ENCODE measurements around the gene ADGRB3. TPM values are rescaled to one million over a fixed set of nuclear protein-coding genes. Genes with fewer than 3 reads are reported as not detected.

ADGRB3 gene
- total RNA-seq, 2 donors from 2014 or later: 1.3 to 2.4 TPM

GRCh38 chr6:69390125-69390524 lies 755.0 kb downstream of the ADGRB3 start:
- no peaks in the 10 kb centered on the region for H3K36me3 ChIP-seq
- no peaks in the 10 kb centered on the region for H3K9me3 ChIP-seq
- TF ChIP-seq, protein P1, sequence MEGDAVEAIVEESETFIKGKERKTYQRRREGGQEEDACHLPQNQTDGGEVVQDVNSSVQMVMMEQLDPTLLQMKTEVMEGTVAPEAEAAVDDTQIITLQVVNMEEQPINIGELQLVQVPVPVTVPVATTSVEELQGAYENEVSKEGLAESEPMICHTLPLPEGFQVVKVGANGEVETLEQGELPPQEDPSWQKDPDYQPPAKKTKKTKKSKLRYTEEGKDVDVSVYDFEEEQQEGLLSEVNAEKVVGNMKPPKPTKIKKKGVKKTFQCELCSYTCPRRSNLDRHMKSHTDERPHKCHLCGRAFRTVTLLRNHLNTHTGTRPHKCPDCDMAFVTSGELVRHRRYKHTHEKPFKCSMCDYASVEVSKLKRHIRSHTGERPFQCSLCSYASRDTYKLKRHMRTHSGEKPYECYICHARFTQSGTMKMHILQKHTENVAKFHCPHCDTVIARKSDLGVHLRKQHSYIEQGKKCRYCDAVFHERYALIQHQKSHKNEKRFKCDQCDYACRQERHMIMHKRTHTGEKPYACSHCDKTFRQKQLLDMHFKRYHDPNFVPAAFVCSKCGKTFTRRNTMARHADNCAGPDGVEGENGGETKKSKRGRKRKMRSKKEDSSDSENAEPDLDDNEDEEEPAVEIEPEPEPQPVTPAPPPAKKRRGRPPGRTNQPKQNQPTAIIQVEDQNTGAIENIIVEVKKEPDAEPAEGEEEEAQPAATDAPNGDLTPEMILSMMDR (IDR thresholded peaks at IDR 0.05): no peak

DNA sequence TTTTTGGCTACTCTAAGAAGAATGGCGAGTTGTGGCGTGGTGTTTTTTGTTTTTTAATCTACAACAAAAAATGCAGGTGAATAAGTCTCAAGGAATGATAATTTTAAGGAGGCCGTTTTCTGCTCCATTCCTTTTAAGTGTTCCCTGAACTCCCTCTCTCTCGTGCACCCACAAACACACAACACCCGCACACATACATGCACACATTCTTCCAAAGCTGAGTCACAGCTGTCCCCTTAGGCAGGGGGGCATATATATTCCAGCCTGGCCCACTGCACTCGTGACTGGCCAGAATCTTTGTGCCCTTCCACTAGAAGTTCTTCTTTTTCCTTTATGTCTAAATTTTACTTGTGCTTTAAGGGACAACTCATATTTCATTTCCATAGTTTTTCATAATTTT lies 756.0 kb downstream of the ADGRB3 start:
- H3K36me3 ChIP-seq: no peaks in the 10 kb centered on the region
- H3K4me1 ChIP-seq: no peaks in the 10 kb centered on the region
- no peaks in the 10 kb centered on the region for H3K27me3 ChIP-seq
- H3K9me3 ChIP-seq: no peaks in the 10 kb centered on the region
- TF ChIP-seq, protein P1 (IDR thresholded peaks at IDR 0.05): no peak
- no peak overlapping the region for H3K4me3 ChIP-seq
- DNase-seq (ENCODE audit: low spot score): no peak
- H3K27ac ChIP-seq: no peak overlapping the region

More at GRCh38 chr6:69390125-69390524, 755.0 kb downstream of the ADGRB3 start:
- Histone ChIP-seq H3K4me3 (no peak overlapping the region), H3K4me1 (no peaks in the 10 kb centered on the region), H3K27ac (no peak overlapping the region), H3K27me3 (no peaks in the 10 kb centered on the region)
- no peak for DNase-seq (ENCODE audit: low spot score)

GRCh38 chr6:69392745-69393144 lies 757.7 kb downstream of the ADGRB3 start:
- DNase-seq (ENCODE audit: low spot score): no peak
- TF ChIP-seq, protein P1 (IDR thresholded peaks at IDR 0.05): no peak
- no peaks in the 10 kb centered on the region for H3K4me1 ChIP-seq
- H3K27me3 ChIP-seq: no peaks in the 10 kb centered on the region
- H3K36me3 ChIP-seq: no peaks in the 10 kb centered on the region
- no peaks in the 10 kb centered on the region for H3K9me3 ChIP-seq
- no peak overlapping the region for H3K27ac ChIP-seq
- no peak overlapping the region for H3K4me3 ChIP-seq

GRCh38 chr6:69398311-69398710 lies 763.2 kb downstream of the ADGRB3 start:
- no peaks in the 10 kb centered on the region for H3K36me3 ChIP-seq
- H3K9me3 ChIP-seq: no peaks in the 10 kb centered on the region

GRCh38 chr6:69398729-69399128 lies 763.6 kb downstream of the ADGRB3 start:
- no peaks in the 10 kb centered on the region for H3K9me3 ChIP-seq
- no peaks in the 10 kb centered on the region for H3K4me1 ChIP-seq
- no peak overlapping the region for H3K4me3 ChIP-seq
- H3K27ac ChIP-seq: no peak overlapping the region
- H3K36me3 ChIP-seq: no peaks in the 10 kb centered on the region
- TF ChIP-seq, protein P1 (IDR thresholded peaks at IDR 0.05): no peak
- no peaks in the 10 kb centered on the region for H3K27me3 ChIP-seq
- no peak for DNase-seq (ENCODE audit: low spot score)

More at GRCh38 chr6:69398311-69398710, 763.2 kb downstream of the ADGRB3 start:
- H3K4me1 ChIP-seq: no peaks in the 10 kb centered on the region
- no peak overlapping the region for H3K4me3 ChIP-seq
- no peak overlapping the region for H3K27ac ChIP-seq
- H3K27me3 ChIP-seq: no peaks in the 10 kb centered on the region
- TF ChIP-seq, protein P1 (IDR thresholded peaks at IDR 0.05): no peak
- DNase-seq (ENCODE audit: low spot score): no peak

DNA sequence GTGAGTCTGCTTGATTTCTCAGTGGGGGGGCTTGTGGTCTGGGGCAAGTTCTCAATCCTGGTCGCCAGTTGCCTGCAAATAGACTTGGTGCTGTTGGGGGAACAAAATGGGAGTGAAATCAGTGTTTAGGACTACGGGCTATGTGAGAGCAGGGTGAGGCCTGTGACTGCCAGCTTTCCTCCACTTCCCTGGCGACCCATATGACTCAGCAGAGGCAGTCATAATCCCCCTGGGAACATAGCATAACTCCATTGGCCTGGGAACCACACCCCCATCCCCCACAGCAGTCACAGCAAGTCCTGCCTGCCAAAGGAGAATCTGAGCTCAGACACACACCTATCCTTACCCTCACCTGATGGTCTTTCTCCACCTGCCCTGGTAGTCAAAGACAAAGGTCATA lies 773.8 kb downstream of the ADGRB3 start:
- Histone ChIP-seq H3K4me1 (no peaks in the 10 kb centered on the region), H3K4me3 (no peak overlapping the region), H3K27ac (no peak overlapping the region), H3K36me3 (no peaks in the 10 kb centered on the region), H3K27me3 (no peaks in the 10 kb centered on the region), H3K9me3 (peaks cover 0 to 9% of the 10 kb centered on the region in 2 donors)
- DNase-seq (ENCODE audit: low spot score): no peak
- TF ChIP-seq, protein P1 (IDR thresholded peaks at IDR 0.05): no peak
